ENCODE results near the gene POMP. TPM values are rescaled to one million over a fixed set of nuclear protein-coding genes. Genes with fewer than 3 reads are reported as not detected.

Gene POMP
- total RNA-seq, 1 experiment from 2014 or later: 102 TPM

DNA sequence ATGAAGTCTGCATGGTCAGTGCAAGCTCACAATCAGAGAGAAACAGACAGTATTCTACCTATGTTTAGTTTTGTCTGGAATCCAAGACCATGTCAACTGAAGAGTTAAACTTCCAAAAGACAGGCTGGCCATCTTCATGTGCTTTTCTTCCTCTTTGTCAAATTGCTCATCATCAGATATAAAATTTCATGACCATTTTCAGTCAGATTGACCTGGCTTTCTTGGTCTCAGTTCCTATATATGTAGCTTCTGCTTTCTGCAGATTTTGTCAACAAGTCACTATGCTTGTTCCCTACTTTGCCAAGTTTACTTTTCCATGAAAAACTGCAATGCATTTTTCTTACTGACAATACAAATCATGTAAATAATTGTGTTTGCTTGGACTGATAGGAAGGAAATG, 46.0 kb downstream of the POMP start:
- H2AFZ ChIP-seq (ENCODE audit: low read length): no peak overlapping the region
- H3K27me3 Mint-ChIP-seq (ENCODE audit: low read depth): no peaks in the 10 kb centered on the region; the same call in 1 of the 2 replicates

More for the DNA sequence above, 46.0 kb downstream of the POMP start:
- Histone ChIP-seq H2BK20ac (ENCODE audit: low read depth, low read length, poor library complexity, severe bottlenecking) (no peak overlapping the region), H3K27me3 (ENCODE audit: insufficient read depth, low read length) (no peaks in the 10 kb centered on the region), H2BK120ac (ENCODE audit: low read depth, low read length, poor library complexity, severe bottlenecking) (no peak overlapping the region), H3K23ac (ENCODE audit: insufficient read length, low read depth, low read length) (no peak overlapping the region), H2BK12ac (ENCODE audit: insufficient read length, low read depth, low read length) (no peak overlapping the region), H4K8ac (replicated peaks; ENCODE audit: insufficient read length, low read depth, low read length) (no peak overlapping the region), H2BK5ac (ENCODE audit: insufficient read length, low read length) (no peak overlapping the region), H3K4me1 (ENCODE audit: insufficient read depth, low read length) (no peaks in the 10 kb centered on the region), H3K79me1 (ENCODE audit: insufficient read depth, low read depth, low read length, poor library complexity, severe bottlenecking) (no peaks in the 10 kb centered on the region), H3K9me3 (ENCODE audit: control insufficient read depth, low read depth, low read length) (no peaks in the 10 kb centered on the region), H3K56ac (ENCODE audit: insufficient read length, low read depth, low read length) (no peak overlapping the region), H3K27ac (ENCODE audit: insufficient read length, low read depth, low read length) (no peak overlapping the region), H3K4ac (ENCODE audit: low read depth, low read length) (no peak overlapping the region), H3K14ac (ENCODE audit: insufficient read depth, low read length) (no peak overlapping the region), H3K23me2 (ENCODE audit: insufficient read length, low read depth, low read length, poor library complexity, severe bottlenecking) (no peaks in the 10 kb centered on the region), H2BK15ac (ENCODE audit: low read depth, low read length) (no peak overlapping the region), H3K79me2 (ENCODE audit: insufficient read depth, low read length) (no peaks in the 10 kb centered on the region), H3K18ac (ENCODE audit: insufficient read length, low read depth, low read length) (no peak overlapping the region), H2AK5ac (ENCODE audit: insufficient read length, low read length) (no peak overlapping the region), H4K91ac (ENCODE audit: insufficient read length, low read depth, low read length) (no peak overlapping the region), H4K20me1 (ENCODE audit: control insufficient read depth, insufficient read depth, insufficient read length) (no peaks in the 10 kb centered on the region), H4K5ac (ENCODE audit: insufficient read length, low read depth, low read length) (no peak overlapping the region), H3K9ac (ENCODE audit: extremely low read depth, insufficient read length, low read length) (no peak overlapping the region), H3K4me2 (ENCODE audit: insufficient read depth, insufficient read length, low read length) (no peak overlapping the region), H3T11ph (ENCODE audit: low read length) (no peak overlapping the region)
- TF ChIP-seq, protein P1, sequence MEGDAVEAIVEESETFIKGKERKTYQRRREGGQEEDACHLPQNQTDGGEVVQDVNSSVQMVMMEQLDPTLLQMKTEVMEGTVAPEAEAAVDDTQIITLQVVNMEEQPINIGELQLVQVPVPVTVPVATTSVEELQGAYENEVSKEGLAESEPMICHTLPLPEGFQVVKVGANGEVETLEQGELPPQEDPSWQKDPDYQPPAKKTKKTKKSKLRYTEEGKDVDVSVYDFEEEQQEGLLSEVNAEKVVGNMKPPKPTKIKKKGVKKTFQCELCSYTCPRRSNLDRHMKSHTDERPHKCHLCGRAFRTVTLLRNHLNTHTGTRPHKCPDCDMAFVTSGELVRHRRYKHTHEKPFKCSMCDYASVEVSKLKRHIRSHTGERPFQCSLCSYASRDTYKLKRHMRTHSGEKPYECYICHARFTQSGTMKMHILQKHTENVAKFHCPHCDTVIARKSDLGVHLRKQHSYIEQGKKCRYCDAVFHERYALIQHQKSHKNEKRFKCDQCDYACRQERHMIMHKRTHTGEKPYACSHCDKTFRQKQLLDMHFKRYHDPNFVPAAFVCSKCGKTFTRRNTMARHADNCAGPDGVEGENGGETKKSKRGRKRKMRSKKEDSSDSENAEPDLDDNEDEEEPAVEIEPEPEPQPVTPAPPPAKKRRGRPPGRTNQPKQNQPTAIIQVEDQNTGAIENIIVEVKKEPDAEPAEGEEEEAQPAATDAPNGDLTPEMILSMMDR (conservative IDR thresholded peaks at IDR 0.05): no peak
- Mint-ChIP-seq H3K9me3 (no peaks in the 10 kb centered on the region), H3K4me3 (no peak overlapping the region), H3K27ac (no peak overlapping the region), H3K36me3 (ENCODE audit: insufficient read depth in 1 of 3, low read depth in 3 of 3) (no peaks in the 10 kb centered on the region), H3K4me1 (peaks cover 3 to 13% of the 10 kb centered on the region in 2 experiments)
- no peak for DNase-seq

All from H9 (cell line).